PC-9 (cell line): ENCODE measurements around the gene ZBTB34.
A peak's percentile ranks its signal among the peaks of the same experiment; 100 is the strongest.

Experiments used
- CTCF ChIP-seq: fragments of 200-600 bp; sonication (generic); conservative IDR thresholded peaks from 2 replicates; pipeline ENCODE4 v1.6.1; 2017; ENCODE audit warnings: mixed run types, antibody characterized with exemption, mild to moderate bottlenecking, moderate library complexity
- EZH2 ChIP-seq: fragments of 200-600 bp; sonication (generic); IDR thresholded peaks from 2 replicates; pipeline ENCODE4 v1.8.0; 2017; ENCODE audit warnings: antibody characterized with exemption, low read depth

GRCh38 chr9:126860077-126860756 is at the start of gene ZBTB34:
- TF ChIP-seq CTCF (peak; percentile 99), EZH2 (no peak)
